DOHH2 (cell line): ENCODE data around the gene RORC.

Source experiments
- CTCF ChIP-seq: fragments of 200-600 bp; sonication (generic); IDR thresholded peaks from one replicate; pipeline ENCODE4 v1.5.1; 2014; ENCODE audit warnings: antibody characterized with exemption, mild to moderate bottlenecking, low read depth, low read length; ENCODE audit not compliant: poor library complexity, severe bottlenecking
- EZH2phosphoT487 ChIP-seq: fragments of 200-600 bp; sonication (generic); IDR thresholded peaks from 2 replicates; pipeline ENCODE4 v1.6.1; 2017; ENCODE audit warnings: borderline replicate concordance, mild to moderate bottlenecking, antibody characterized with exemption, low read length, moderate library complexity, mixed read lengths

DNA sequence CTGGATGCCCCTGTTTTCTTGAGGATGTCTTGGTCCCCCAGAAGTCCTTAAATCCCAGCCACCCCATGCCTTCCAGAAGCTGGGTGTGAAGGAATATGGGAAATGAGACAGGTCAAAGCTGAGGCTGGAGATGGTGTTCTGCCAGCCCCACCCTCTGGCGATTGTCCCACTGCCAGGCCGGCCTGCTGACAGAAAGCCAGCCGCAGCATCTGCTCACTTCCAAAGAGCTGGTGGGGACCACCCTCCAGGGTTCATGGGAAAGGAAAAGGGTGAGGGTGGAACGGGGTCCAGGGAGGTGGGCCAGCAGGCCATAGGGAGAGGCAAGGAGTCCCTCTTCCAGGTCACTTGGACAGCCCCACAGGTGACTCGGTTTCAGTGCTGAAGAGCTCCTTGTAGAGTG is 24.5 kb downstream of the RORC start:
- TF ChIP-seq CTCF, result no peak
- TF ChIP-seq EZH2phosphoT487, result no peak
